Liver (tissue), 9 donors: ENCODE data around the gene HGS. TPM values are rescaled to one million over a fixed set of nuclear protein-coding genes. Genes with fewer than 3 reads are reported as not detected.

ENCODE experiments used
- DNase-seq: peaks from one replicate; pipeline ENCODE4 v3.0.0-alpha.2; 2017; ENCODE audit warnings: low spot score
- H3K27ac ChIP-seq, 2 donors: one replicate each; pipeline ENCODE4 v1.7.0; 2013; ENCODE audit warnings: inconsistent platforms in 2 of 2, low read length in 2 of 2, control low read depth in 1 of 2, low read depth in 1 of 2, mild to moderate bottlenecking in 1 of 2
- H3K27me3 ChIP-seq, 4 donors: one replicate each; pipeline versions ENCODE4 v1.6.1 to v1.7.0; 2013; ENCODE audit warnings: low read length in 3 of 4, inconsistent platforms in 1 of 4, mild to moderate bottlenecking in 1 of 4, moderate library complexity in 1 of 4; ENCODE audit not compliant: control insufficient read depth in 4 of 4, insufficient read depth in 4 of 4
- H3K36me3 ChIP-seq, 4 donors: one replicate each; pipeline versions ENCODE4 v1.6.1 to v1.7.0; 2013; ENCODE audit warnings: low read length in 3 of 4, mild to moderate bottlenecking in 3 of 4, low read depth in 1 of 4, moderate library complexity in 1 of 4; ENCODE audit not compliant: control insufficient read depth in 4 of 4, insufficient read depth in 3 of 4
- H3K4me1 ChIP-seq, 4 donors: one replicate each; pipeline versions ENCODE4 v1.6.1 to v1.7.0; 2013; ENCODE audit warnings: low read length in 3 of 4, mild to moderate bottlenecking in 3 of 4, moderate library complexity in 1 of 4; ENCODE audit not compliant: control insufficient read depth in 4 of 4, insufficient read depth in 4 of 4
- H3K4me3 ChIP-seq, 3 donors: one replicate each; pipeline versions ENCODE4 v1.6.1 to v1.7.0; 2013; ENCODE audit warnings: low read length in 3 of 3, control low read depth in 1 of 3, low read depth in 1 of 3, mild to moderate bottlenecking in 1 of 3
- H3K9ac ChIP-seq, 2 donors: one replicate each; pipeline ENCODE4 v1.7.0; 2013; ENCODE audit warnings: low read length in 2 of 2, mild to moderate bottlenecking in 2 of 2, moderate library complexity in 2 of 2, control low read depth in 1 of 2, low read depth in 1 of 2
- H3K9me3 ChIP-seq, 4 donors: one replicate each; pipeline versions ENCODE4 v1.6.1 to v1.7.0; 2013; ENCODE audit warnings: low read length in 3 of 4; ENCODE audit not compliant: control insufficient read depth in 4 of 4
- ATF3 ChIP-seq: IDR thresholded peaks from 2 replicates; pipeline ENCODE4 v1.6.1; 2016; ENCODE audit warnings: antibody characterized with exemption
- CTCF ChIP-seq: fragments of 150-350 bp; IDR thresholded peaks from 2 replicates; pipeline ENCODE4 v1.5.1; 2017; ENCODE audit warnings: improper control_type of control experiment, low read depth, low read length; ENCODE audit not compliant: missing input control
- EGR1 ChIP-seq, 2 donors: IDR thresholded peaks; 2 replicates each; pipeline ENCODE4 v1.6.1; 2016 to 2018; ENCODE audit warnings: antibody characterized with exemption in 2 of 2, low read depth in 2 of 2
- FOXA1 ChIP-seq: IDR thresholded peaks from 2 replicates; pipeline ENCODE4 v1.6.1; 2016; ENCODE audit warnings: antibody characterized with exemption
- FOXA2 ChIP-seq: IDR thresholded peaks from 2 replicates; pipeline ENCODE4 v1.6.1; 2016; ENCODE audit warnings: antibody characterized with exemption
- GABPA ChIP-seq, 2 donors: IDR thresholded peaks in 1 of 2; conservative IDR thresholded peaks in 1 of 2; 2 replicates each; pipeline ENCODE4 v1.6.1; 2016; ENCODE audit warnings: antibody characterized with exemption in 2 of 2, mild to moderate bottlenecking in 1 of 2, moderate library complexity in 1 of 2
- HNF4A ChIP-seq, 2 donors: conservative IDR thresholded peaks; 2 replicates each; pipeline ENCODE4 v1.6.1; 2016; ENCODE audit warnings: antibody characterized with exemption in 2 of 2, mild to moderate bottlenecking in 2 of 2
- HNF4G ChIP-seq: IDR thresholded peaks from 2 replicates; pipeline ENCODE4 v1.6.1; 2016; ENCODE audit warnings: antibody characterized with exemption
- JUND ChIP-seq, 2 donors: IDR thresholded peaks; 2 replicates each; pipeline ENCODE4 v1.6.1; 2016; ENCODE audit warnings: antibody characterized with exemption in 2 of 2
- MAX ChIP-seq: IDR thresholded peaks from 2 replicates; pipeline ENCODE4 v1.6.1; 2016; ENCODE audit warnings: antibody characterized with exemption
- NR2F2 ChIP-seq: IDR thresholded peaks from 2 replicates; pipeline ENCODE4 v1.6.1; 2016; ENCODE audit warnings: antibody characterized with exemption
- RAD21 ChIP-seq, 2 donors: IDR thresholded peaks; 2 replicates each; pipeline ENCODE4 v1.6.1; 2016; ENCODE audit warnings: antibody characterized with exemption in 2 of 2, mild to moderate bottlenecking in 2 of 2
- REST ChIP-seq: IDR thresholded peaks from 2 replicates; pipeline ENCODE4 v1.6.1; 2016; ENCODE audit warnings: antibody characterized with exemption, mild to moderate bottlenecking
- RXRA ChIP-seq, 2 donors: IDR thresholded peaks; 2 replicates each; pipeline ENCODE4 v1.6.1; 2017 to 2018; ENCODE audit warnings: antibody characterized with exemption in 2 of 2, mild to moderate bottlenecking in 1 of 2
- SP1 ChIP-seq: IDR thresholded peaks from 2 replicates; pipeline ENCODE4 v1.6.1; 2018; ENCODE audit warnings: antibody characterized with exemption, mild to moderate bottlenecking
- TAF1 ChIP-seq: conservative IDR thresholded peaks from 2 replicates; pipeline ENCODE4 v1.6.1; 2016; ENCODE audit warnings: antibody characterized with exemption, mild to moderate bottlenecking
- YY1 ChIP-seq: IDR thresholded peaks from 2 replicates; pipeline ENCODE4 v1.6.1; 2016; ENCODE audit warnings: antibody characterized with exemption, mild to moderate bottlenecking
- ZBTB33 ChIP-seq: IDR thresholded peaks from 2 replicates; pipeline ENCODE4 v1.6.1; 2016; ENCODE audit warnings: antibody characterized with exemption
- WGBS: extraction: QIAGEN DNeasy Blood & Tissue Kit; methylation state at CpG from one replicate; pipeline ENCODE4 v1.1.7; 2013; 5-methylcytosine and 5-hydroxymethylcytosine counted together
- polyA plus RNA-seq, 2 donors: library from polyadenylated mRNA; stranded (reverse) in 1 of 2; unstranded in 1 of 2; fragments of 200-250 nt in 1 of 2; fragments of >200 nt in 1 of 2; fragmentation: Nextera tagmentation in 1 of 2; extraction: Ambion mirVana in 1 of 2; gene quantifications; one replicate each; pipeline versions ENCODE4 v1.2.1 to v1.2.3, GENCODE V29; 2013 to 2015
- total RNA-seq, 2 donors: library from RNA; depleted of rRNA; stranded (reverse); fragments of >200 nt; gene quantifications; one replicate each; pipeline ENCODE4 v1.2.3, GENCODE V29; 2014
- donor health status: healthy.
- donor health status: healthy.
- donor health status: healthy.
- donor health status: healthy.
- donor health status: healthy.

Gene HGS
- total and polyA plus RNA-seq, 4 donors, result 21.8 to 31.6 (median 28.2) TPM

- Histone ChIP-seq H3K36me3 (peaks cover 0 to 10% (median 5%) of the 10 kb centered on the region in 4 donors), H3K4me3 (peak overlapping the region; percentile 85 to 91 (median 89)), H3K27ac (peak overlapping the region in 1 of 2 donors; percentile 81), H3K9me3 (no peaks in the 10 kb centered on the region), H3K9ac (peak overlapping the region; percentile 2 to 95), H3K27me3 (no peaks in the 10 kb centered on the region), H3K4me1 (peaks cover 11 to 25% (median 18%) of the 10 kb centered on the region in 4 donors)
- no peak for DNase-seq
- 68% methylated on average over 30 of the region's 30 CpGs for WGBS
- TF ChIP-seq YY1, result peak; percentile 38
- TF ChIP-seq JUND (IDR thresholded peaks at IDR 0.05), result no peak
Observed at GRCh38 chr17:81665205-81666091, 18.4 kb upstream of the HGS start.

GRCh38 chr17:81666092-81666341, 17.8 kb upstream of the HGS start:
- H3K36me3 ChIP-seq, result peaks cover 0 to 13% (median 6%) of the 10 kb centered on the region in 4 donors
- WGBS, result under 1% methylated on average over 16 of the region's 16 CpGs
- peak overlapping the region; percentile 49 to 81 for H3K27ac ChIP-seq
- no peaks in the 10 kb centered on the region for H3K27me3 ChIP-seq
- H3K9me3 ChIP-seq, result no peaks in the 10 kb centered on the region
- peak overlapping the region; percentile 2 to 95 for H3K9ac ChIP-seq
- peaks cover 11 to 25% (median 18%) of the 10 kb centered on the region in 4 donors for H3K4me1 ChIP-seq
- TF ChIP-seq FOXA1 (no peak), REST (no peak), GABPA (IDR thresholded peaks at IDR 0.05 in 1 of 2, conservative IDR thresholded peaks at IDR 0.05 in 1 of 2) (no peak), HNF4G (no peak), YY1 (no peak), NR2F2 (no peak)
- DNase-seq, result no peak
- H3K4me3 ChIP-seq, result peak overlapping the region; percentile 85 to 91 (median 89)

GRCh38 chr17:81666342-81667191, 17.2 kb upstream of the HGS start, which contains the start of the genes CCDC137 and OXLD1:
Gene CCDC137 (plus strand): TSS chr17:81666737. CDS start chr17:81666767, 30 bp downstream.
Gene OXLD1 (minus strand): TSS chr17:81666605. CDS start chr17:81666577, 28 bp downstream.
- Histone ChIP-seq H3K4me1 (peaks cover 11 to 25% (median 18%) of the 10 kb centered on the region in 4 donors), H3K27ac (peak within 1 kb of the TSS; percentile 49 to 81), H3K9ac (peak within 1 kb of the TSS; percentile 26 to 95), H3K9me3 (no peaks in the 10 kb centered on the region), H3K27me3 (no peaks in the 10 kb centered on the region), H3K36me3 (peaks cover 0 to 18% (median 7%) of the 10 kb centered on the region in 4 donors), H3K4me3 (peak within 1 kb of the TSS; percentile 85 to 91 (median 89))
- WGBS, result under 1% methylated on average over 96 of the region's 96 CpGs
- peak; percentile 95 for DNase-seq
- TF ChIP-seq EGR1 (IDR thresholded peaks at IDR 0.05; ENCODE audit: low read depth in 2 of 2) (peak in 1 of 2 donors; percentile 30), ZBTB33 (no peak), FOXA2 (no peak), HNF4G (no peak), CTCF (no peak), MAX (no peak), HNF4A (conservative IDR thresholded peaks at IDR 0.05) (no peak), FOXA1 (no peak), ATF3 (no peak), NR2F2 (no peak), RXRA (IDR thresholded peaks at IDR 0.05) (no peak), JUND (IDR thresholded peaks at IDR 0.05) (no peak), GABPA (IDR thresholded peaks at IDR 0.05 in 1 of 2, conservative IDR thresholded peaks at IDR 0.05 in 1 of 2) (peak; percentile 90 to 97), YY1 (peak; percentile 42), TAF1 (no peak), RAD21 (IDR thresholded peaks at IDR 0.05) (no peak), SP1 (peak; percentile 73)
